HG03342 (cell line): ENCODE data around the gene SNTA1.
A peak's percentile ranks its signal among the peaks of the same experiment; 100 is the strongest.
"Not testable (repeated sequence)": the region's sequence is repeated elsewhere in the genome, so short reads cannot be mapped to it uniquely, and the experiment has no call there.

Experiments used
- ATAC-seq: cut with Tn5 transposase; IDR thresholded peaks from one replicate; pipeline ENCODE4 v1.9.1; 2021; ENCODE audit warnings: mild to moderate bottlenecking, moderate library complexity; ENCODE audit not compliant: unreplicated experiment

The SNTA1 gene

GRCh38 chr20:33400812-33401183 lies 42.8 kb downstream of the SNTA1 start:
- ATAC-seq, result peak; percentile 17

- no peak for ATAC-seq
Measured at GRCh38 chr20:33399924-33400323, 43.6 kb downstream of the SNTA1 start.

DNA sequence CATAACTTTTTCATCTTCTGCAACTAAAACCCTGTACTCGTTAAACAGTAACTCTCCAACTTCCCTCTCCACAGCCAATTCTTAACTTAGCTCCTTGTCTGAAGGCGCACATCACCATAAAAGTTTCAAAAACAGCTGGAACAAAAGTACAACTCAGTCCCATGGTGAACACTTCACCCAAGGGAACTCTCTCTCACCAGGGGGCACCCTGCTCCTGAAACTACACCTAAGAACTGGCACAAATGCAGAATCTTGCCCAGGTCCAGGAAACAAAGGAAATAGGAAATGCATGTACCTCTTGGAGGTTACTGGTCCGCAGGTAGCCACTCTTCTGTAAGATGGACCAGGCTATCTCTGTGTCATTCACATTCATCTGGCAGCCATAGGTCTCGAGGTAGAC lies 48.8 kb downstream of the SNTA1 start:
- ATAC-seq, result no peak

GRCh38 chr20:33393609-33394008 lies 50.0 kb downstream of the SNTA1 start:
- no peak for ATAC-seq

GRCh38 chr20:33391722-33392415 lies 51.7 kb downstream of the SNTA1 start:
- ATAC-seq, result no peak

DNA sequence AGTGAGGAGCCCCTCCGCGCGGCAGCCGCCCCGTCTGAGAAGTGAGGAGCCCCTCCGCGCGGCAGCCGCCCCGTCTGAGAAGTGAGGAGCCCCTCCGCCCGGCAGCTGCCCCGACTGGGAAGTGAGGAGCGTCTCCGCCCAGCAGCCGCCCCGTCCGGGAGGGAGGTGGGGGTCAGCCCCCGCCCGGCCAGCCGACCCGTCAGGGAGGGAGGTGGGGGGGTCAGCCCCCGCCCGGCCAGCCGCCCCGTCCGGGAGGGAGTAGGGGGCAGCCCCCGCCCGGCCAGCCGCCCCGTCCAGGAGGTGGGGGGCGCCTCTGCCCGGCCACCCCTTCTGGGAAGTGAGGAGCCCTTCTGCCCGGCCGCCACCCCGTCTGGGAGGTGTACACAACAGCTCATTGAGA lies 54.2 kb downstream of the SNTA1 start:
- ATAC-seq, result not testable (repeated sequence)

GRCh38 chr20:33388268-33388667 lies 55.3 kb downstream of the SNTA1 start:
- no peak for ATAC-seq

- no peak for ATAC-seq
Measured at GRCh38 chr20:33387177-33387576, 56.4 kb downstream of the SNTA1 start.

DNA sequence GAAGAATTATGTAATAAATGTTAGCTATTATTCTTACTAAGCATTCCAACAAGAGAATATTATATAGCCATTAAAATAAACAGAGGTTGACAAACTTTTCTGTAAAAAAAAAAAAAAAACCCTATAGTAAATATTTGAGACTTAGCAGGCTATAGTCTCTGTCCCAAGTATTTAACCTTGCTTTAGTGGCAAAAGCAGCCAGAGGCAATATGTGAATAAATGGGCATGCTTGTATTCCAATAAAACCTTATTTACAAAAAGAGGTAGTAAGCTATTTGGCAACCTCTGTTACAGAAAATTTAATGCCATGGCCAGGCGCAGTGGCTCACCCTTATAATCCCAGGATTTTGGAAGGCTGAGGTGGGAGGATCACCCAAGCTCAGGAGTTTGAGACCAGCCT lies 56.9 kb downstream of the SNTA1 start:
- ATAC-seq, result no peak

- no peak for ATAC-seq
Measured at GRCh38 chr20:33377366-33377765, 66.2 kb downstream of the SNTA1 start.

DNA sequence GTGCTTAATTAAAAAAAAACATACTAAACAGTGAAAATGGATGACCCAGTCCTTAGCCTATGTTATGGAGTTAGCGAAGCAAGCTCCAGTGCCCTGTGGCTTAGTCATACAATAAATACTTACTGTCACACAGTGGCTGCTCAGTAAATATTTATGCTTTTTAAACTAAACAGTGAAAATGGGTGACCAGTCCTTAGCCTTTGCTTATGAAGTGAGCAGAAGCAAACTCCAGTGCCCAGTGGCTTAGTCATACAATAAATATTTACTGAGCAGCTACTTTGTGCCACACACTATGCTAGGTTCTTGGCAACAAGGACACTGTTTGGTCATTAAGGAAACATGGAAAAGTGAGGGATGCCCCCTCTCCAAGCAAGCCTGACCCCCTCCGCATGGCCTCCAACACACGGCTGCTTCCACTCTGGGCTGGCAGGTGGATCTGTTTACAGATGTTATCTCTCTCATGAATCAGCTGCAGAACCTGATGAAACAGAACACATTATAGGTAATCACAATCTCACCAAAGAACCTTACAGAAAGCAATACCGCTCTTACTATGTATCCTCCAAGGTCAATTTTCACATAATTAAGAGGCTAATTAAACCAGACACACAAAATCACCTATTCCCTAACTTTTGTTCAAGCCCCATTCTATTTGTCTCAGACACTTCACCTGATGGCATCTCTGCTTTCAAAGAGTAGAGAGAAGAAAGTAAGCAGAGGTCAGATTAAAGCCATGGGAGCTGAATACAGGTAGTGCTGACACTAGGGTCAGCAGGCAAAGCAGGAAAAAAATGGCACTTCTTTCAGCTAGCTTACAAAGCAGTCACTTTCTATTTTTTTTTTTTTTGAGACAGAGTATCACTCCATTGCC lies 69.6 kb downstream of the SNTA1 start:
- ATAC-seq, result no peak

GRCh38 chr20:33372993-33373441 lies 70.5 kb downstream of the SNTA1 start:
- no peak for ATAC-seq

- no peak for ATAC-seq
Measured at GRCh38 chr20:33370291-33370690, 73.3 kb downstream of the SNTA1 start.

DNA sequence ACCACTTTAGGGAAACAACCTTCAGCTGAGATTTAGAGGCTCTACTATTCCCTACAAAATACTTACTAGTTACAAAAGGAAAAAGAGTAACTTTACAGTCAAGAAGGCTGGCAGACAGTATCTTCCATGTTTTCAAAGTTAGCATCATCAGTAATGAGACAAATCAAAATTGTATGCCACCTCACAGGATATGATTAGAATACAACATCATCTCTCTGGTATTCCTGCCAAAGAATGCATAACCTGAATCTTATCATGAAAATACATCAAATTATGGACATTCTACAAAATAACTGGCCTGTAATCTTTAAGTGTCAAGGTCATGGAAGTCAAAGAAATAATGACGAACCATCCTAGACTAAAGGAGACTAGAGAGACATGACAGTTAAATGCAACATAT lies 80.7 kb downstream of the SNTA1 start:
- ATAC-seq, result no peak

- no peak for ATAC-seq
Measured at GRCh38 chr20:33359399-33360261, 83.9 kb downstream of the SNTA1 start.
